DLD1 (cell line): ENCODE results near the gene PDLIM1.

Experiments
- in situ Hi-C: cut with HindIII; loops from 2 replicates; pipeline ENCODE4 v1.10.0; 2017; ENCODE audit warnings: low sequenced_read_pairs

PDLIM1 gene

DNA sequence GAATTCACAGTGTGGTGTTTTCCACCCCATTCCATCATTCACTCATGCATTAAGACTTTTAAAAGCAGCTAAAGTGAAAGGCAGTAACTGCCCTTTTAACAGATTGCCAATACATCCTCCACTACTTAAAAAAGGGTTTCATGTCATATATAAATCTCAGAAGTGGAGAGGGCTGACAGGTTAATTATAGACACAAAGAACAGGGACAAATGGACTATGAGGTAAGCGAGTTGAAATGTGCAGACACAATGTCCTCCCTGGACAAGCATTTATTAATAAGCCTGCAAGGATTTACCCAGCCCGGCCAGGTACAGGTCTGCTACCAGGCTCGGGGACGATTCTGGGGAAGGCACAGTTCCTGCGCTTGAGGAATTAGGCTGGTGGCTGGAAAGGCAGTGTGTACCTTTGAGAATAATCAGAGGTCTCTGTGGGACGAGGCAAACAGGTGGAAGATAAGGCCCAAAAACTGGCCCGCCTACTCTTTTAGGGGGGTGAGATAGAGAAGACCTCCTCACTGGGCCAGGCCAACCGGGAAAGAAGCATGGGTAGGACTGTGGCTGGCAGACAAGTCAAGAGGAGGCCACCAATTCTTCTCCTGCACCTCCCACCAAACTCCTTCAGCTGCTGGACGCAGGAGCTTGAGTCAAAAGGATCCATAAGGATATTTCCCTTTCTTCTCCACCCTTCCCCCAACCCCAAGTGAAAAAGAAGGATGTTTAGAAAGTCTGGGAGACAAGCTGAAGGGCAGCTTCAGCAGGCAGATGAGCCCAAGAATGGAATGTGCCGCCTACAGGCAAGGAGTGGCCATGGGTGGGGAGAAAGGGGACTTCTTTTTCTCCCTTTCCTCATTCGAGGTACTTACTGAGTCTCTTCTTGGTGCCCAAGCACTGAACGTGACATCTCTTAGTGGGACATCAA, 1.5 kb downstream of the PDLIM1 start:
- in situ Hi-C loops: no loop called here

DNA sequence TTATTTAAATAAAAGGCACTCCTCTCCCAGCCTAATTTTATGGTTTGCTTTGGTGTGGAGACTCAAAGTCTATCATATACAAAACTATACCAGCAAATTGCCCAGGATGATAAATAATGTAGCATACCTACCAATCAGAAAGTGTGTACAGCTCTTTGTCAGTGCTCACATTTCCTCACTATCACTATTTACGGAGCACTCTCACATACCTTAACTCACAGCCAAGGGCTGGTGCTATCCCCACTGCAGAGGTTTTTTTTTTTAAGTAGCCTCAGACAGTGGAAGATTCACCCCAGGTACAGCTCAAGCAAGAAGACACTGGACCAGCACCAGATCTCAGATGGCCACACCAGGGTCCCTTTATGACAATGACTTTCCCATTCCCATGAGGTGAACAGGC, 2.5 kb downstream of the PDLIM1 start:
- in situ Hi-C loops: no loop called here

DNA sequence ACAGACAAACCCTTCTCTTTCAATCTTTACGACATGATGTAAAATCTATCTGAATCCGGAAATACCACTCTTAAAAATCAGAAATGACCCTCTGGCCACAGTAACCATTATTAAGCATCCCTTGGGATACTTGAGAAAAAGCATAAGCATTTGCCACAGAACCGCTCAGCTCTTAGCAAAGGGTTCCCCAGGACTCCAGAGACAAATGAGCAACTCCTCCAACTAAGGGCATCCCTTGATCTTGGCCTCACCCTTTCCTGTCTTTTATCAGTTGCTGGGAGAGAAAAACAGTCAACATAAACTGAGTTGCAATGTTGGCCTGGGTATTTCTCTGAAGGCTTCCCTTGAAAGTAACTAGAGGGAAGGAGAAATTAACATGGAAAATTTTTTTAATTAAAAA, 3.5 kb downstream of the PDLIM1 start:
- in situ Hi-C loops: no loop called here

DNA sequence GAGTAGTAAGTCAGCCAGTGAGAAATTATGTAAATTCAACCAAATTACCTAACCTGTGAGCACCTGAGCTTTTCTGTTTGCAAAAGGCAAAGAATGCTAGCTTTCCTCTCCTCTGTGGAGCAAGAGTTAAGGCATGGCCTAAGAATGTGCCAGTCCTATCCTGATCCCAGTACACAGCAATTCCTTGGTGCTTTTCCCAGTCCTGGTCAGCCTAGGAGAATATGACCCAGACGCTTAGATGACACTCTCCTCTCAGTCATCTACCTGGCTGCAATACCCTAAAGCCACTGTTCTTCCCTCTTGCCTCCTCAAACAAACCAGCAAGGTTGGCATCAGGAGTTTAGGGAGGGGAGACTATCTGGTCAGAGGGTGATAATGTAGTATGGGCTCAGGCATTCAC, 4.1 kb downstream of the PDLIM1 start:
- in situ Hi-C loops: no loop called here

DNA sequence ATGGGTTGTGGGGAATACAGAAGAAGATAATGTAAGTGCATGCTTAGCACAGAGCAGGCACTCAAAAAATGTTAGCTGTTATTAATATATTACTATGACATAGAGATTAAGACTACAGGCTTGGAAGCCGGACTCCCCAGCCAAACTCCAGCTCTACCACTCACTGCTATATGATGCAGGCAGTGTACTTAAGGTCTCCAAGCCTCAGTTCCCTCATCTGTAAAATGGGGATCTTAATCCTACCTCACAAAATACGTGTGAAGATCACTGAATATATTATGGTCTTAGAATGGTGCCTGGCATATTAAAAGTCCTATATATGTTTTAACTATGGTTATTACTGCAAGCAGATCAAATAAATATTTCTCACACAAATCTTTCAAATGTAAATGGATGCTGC, 5.2 kb downstream of the PDLIM1 start:
- in situ Hi-C loops: no loop called here

DNA sequence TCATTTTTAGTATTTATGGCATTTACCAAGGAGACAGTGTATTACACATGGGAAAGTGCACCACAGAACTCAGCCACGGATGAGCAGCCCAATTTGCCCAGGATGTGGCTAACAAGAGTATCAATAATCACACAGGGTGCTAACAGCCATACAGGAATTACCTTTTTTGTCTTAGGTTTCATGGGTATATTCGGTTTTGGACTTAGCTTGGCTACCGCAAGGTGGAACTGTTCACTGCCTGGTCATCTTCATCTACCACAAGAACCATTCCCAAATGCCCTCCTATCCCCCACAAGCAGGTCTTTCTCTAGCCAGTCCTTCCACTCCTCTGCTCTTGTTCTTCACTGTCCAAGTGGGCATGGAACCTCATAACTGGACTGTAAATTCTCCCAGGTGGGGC, 6.0 kb downstream of the PDLIM1 start:
- in situ Hi-C loops: no loop called here

DNA sequence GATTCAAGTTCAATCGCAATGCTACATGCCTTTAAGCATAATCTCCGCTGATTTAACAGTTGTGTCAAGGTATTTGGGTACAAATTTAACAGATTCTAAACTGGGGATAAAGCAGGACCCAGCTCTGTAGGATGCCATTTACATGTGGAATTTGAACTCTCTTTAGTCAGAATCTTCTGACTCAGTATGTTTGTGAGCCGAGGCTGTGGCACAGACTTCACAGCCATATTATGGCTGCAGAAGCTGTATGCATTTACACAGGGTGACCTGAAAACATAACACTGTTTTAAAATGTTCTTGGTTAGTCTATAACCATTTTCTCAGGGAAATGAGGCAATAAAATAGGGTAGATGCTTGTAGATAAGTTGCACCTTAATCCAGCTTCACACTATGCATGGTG, 8.7 kb downstream of the PDLIM1 start:
- in situ Hi-C loops: no loop called here

DNA sequence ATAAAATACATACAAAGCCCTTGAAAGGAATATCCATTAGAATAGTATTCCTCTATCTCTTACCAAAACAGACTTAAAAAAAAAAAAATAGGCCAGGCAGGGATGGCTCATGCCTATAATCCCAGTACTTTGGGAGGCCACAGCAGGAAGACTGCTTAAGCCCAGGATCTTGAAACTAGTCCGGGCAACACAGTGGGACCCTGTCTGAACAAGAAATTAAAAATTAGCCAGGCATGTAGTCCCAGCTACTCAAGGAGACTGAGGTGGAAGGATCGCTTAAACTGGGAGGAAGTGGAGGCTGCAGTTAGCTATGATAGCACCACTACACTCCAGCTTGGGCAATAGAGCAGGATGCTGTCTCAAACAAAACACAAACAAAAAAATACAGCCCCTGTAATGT, 9.6 kb downstream of the PDLIM1 start:
- in situ Hi-C loops: no loop called here

DNA sequence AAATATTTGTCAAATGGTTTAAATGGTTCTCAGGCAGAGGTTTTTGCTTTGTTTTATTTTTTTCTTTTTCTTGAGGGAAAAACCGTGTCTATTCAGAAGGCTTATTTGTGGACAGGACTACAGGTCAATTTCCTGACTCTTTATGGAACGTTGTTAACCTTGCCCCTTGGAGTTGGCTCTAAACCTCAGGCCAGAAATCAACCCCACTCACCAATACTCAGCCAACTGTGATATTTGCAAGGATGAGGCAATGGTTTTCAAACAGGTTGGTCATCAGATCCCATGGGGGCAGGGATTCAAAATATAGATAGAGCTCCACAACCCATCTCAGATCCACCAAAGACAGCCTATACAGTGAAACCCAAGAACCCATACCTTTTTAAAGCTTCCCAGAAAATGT, 10.2 kb downstream of the PDLIM1 start:
- in situ Hi-C loops: no loop called here

DNA sequence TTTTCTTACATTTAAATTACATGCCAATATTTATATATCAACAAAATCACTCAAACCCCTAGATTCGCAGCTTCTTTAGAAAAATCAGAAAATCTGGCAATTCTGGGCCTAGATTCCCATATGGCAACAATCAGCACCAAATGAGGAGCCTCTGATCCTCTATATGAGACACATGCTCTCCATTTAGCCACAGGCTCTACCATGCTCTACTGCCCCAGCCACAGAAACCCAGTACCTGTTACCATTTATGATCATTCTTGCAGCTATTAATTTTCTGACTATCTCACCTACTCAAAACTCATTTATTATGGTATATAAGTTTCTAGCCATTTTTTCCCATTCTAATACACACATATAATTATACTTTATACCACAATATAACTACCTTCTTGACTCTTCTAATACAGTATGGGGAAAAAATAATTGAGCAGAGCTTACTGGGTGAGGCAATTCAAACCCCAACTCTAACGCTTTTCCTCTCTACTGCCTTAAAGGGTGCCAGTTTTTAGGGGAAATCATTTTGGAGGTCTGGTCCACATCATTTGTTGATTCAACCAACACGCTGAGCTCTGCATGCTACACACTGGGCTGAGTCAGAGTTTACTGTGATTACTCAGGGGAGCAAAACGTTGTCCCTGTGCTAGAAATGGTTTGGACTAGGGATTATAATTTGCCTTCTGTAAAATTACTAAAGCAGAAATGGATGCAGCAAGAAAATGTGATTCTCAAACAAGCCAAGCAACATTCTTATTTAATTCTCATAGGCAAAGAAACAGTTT, 11.6 kb downstream of the PDLIM1 start:
- in situ Hi-C loops: no loop called here

DNA sequence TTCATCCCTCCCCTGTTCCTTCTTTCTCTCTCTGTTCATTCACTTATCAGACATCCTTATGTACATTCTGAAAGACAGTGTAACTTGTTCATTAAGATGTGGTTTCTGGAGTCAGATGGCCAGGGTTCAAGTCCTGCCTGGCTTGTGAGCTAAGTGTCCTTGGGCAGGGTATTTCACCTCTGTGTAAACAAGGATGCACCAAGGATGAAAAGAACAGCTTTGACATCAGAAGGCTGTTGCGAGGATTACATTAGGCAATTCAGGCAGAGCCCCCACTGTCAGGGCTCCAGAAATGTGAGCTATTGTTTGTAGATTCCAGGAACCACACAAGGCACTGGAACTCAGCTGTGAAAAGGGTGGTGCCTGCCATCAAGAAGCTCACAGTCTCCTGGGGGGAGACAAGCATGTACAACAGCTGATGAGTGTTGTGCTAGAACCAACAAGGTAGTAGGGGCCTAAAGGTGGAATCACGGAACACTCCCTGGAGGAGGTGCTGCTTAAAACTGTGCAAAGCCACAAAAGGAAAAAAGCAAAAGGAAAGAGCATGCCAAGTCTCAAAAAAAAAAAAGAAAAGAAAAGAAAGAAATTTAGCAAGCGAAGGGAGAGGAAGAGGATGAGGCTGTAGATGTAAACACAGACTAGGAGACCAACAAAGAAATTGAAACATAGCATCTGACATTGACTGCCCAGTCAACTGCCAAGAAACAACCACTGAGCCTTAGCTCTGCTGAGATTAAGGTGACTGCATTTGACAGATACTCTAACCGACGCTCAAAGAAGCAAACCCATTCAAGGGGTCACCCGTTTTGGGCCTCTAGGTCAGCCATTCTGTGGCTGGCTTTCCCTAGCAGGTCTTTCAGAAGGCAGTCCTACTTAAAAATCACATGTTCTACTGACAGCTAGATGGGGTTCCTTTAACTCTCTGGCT, 12.5 kb downstream of the PDLIM1 start:
- in situ Hi-C loops: no loop called here

DNA sequence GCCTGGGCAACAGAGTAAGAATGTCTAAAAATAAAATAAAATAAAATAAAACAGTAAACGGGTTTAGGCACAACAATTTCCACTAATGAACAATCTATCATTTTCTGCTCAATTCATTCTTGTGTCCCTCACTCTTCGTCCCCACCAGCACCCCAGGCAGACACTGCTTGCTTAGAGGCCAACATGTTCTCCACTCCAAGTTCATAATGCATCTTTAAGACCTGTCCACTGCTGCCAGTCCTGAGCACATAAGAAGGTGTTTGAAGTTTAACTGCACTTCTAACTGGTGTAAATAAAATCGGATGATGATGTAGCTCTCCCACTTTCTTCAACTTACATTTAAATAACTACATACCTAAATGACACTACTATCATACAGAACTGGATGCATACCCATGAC, 13.2 kb downstream of the PDLIM1 start:
- in situ Hi-C loops: no loop called here

DNA sequence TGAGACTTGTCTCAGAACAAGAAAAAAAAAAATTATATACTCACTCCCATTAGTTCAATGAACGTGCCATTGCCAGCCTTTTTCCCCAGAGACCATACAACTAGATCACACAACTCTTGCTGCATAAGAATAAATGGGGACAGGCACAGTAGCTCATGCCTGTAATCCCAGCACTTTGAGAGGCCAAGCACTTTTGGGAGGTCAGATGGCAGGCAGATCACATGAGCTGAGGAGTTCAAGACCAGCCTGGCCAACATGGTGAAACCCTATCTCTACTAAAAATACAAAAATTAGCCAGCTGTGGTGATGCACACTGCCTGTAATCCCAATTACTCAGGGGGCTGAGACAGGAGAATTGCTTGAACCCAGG, 13.6 kb downstream of the PDLIM1 start:
- in situ Hi-C loops: no loop called here

DNA sequence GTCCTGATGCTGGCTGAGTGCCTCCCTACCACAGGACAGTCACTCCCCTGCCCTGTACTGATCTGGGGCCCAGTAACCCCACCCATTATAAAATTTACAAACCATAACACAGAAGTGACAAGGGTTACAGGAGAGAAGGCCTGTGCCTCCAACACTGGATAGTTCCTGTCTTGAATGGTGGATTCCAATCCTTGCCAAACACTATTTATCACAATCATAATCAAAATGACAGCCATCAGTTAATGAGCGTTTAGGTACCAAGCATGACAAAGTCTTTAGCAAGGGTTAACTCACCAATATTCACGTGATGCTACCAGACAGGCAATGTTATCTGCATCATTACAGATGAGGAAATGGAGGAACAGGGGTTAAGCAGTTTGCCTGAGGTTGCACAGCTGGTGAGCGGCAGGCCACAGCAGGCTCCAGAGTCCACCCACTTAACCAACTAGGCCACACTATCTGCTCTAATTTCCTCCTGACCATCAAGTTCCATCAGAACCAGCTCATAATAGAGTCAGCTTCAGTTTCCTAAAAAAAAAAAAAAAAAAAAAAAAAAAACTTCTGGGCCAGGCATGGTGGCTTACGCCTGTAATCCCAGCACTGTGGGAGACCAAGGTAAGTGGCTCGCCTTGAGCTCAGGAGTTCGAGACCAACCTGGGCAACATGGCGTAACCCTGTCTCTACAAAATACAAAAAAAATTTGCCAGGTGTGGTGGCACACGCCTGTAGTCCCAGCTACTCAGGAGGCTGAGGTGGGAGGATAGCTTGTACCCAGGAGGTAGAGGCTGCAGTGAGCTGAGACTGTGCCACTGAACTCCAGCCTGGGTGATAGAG, 14.2 kb downstream of the PDLIM1 start:
- in situ Hi-C loops: no loop called here

DNA sequence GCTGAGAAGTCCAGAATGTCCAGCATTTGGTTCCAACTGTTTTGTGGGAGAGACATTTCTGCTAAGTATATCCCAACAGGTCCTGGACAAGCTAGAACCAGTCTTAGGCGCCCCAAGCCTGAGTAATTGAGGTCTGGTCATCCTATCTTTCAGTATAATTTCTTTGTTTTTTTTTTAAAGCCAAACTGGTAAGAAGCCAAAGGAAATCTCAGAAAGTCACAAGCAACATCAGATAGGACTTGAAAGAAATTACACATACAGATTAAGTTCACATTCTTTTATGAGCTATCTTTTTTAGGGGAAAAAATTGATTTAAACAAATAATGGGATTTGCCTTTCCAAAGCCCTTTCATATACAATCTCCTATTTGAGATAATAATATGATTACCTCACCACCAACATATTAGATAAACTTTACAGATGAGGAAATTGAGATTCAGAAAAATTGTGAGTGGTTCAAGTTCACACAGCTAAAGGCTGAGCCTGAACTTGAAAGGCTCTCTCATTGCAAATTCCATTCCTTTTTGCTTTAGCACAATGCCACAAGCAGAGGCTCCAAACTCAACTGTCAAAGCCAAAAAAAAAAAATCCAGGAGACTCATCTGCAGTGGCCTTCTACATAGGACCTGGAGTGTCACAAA, 15.0 kb downstream of the PDLIM1 start:
- in situ Hi-C loops: no loop called here

DNA sequence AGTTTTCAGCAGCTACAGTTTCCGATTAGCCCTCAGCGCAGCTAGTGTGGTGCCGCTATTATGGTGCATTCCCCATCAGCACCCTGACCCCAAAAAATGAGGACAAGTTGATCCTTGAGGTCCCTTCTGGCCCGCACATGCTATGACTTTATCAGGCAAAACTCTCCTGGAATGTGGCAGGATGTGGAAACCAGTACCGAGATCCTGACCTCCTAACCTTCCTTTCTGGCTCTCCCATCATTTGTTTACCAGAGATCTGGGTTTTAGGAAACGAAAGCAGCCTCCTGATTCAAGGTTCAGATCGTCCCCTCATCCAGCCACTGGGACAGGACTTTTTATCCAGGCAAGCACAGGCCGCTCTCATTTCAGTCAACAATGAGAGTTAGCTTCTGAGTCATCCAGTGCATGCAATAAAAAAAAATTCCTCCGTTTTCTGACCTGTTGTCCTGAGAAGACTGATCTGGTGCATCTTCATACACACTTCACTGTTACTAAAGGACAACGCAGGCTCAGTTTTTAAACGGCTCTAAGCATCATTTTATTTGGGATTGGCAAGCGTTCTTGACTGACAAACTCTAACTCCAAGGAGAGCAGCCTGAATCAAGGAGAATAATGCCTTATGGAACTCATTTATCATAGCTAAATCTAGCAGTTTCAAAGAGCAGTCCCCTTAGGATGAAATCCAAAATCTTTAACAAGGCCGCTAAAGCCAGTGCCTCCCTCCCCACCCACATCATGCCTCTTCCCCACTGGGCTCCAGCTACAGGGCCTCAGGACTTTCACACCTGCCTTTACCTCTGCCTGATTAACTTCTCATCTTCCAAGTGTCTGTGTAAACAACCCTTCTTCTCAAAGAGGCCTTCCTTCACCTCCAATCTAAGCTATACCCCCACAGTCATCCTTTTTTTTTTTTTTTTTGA, 17.1 kb downstream of the PDLIM1 start:
- in situ Hi-C loops: no loop called here

DNA sequence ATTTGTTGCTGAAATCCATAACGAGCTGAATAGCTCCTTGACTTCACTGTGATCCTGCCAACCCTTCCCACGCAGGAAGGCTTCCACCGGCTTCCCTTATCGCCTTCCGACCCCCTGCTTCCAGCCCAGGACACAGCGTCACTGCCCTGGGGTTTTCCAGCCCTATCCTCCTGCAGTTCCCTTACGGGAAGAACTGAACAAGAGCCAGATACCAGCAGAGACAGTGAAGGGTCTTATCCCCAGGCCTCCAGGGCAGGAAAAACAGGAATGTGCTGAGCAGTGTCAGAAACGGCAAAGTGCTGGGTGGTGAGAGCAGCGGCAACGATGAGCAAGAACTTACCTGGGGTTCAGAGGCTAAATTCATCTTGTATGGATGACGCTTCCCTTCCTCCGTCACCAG, 22.4 kb downstream of the PDLIM1 start:
- in situ Hi-C loops: no loop called here

DNA sequence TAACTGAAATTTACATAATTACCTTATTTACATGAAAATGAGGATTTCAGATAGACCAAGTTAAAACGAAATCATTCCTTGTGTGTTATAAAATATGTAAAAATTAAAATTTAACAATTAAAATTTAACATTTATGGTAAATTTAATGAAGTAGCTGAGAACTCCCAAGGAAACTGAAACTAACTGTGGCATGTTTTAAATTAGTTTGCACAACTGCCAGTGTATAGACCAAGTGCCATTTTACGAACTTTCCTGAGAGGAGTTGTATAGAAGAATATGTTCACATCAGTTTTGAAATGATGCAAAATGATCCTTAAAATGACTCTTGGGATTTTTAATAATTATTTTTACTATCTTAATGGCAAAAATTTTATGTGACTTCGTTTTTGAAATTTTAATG, 23.6 kb downstream of the PDLIM1 start:
- in situ Hi-C loops: no loop called here

DNA sequence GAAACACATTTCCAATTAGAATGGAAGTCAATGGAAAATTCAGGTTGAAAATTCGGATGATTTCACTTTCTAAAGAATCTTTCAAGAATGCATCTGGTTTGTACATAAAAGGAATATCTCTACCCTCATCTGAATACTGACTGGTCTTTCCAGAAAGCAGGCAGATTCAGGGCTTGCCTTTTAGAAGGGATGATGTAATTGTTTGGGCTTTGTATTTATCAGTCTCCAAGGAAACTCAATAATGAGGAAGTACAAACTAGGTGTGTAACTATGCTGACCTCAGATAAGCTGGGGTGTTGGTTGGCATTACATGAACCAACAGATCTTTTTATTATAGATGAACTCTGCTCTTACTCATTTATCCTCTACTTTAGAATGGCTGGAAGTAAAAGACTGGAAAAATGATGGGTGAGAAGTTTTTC, 24.1 kb downstream of the PDLIM1 start:
- in situ Hi-C loops: no loop called here
